ENCODE measurements around the gene METTL21C.

- TF ChIP-seq EZH2 (IDR thresholded peaks at IDR 0.05; ENCODE audit: low read depth) (no peak), CTCF (conservative IDR thresholded peaks at IDR 0.05) (no peak)
Observed at GRCh38 chr13:102682211-102682610, 12.6 kb downstream of the METTL21C start.
